SU-DHL-6 (cell line): ENCODE measurements around the gene ITPA.
A peak's percentile ranks its signal among the peaks of the same experiment; 100 is the strongest.

Source experiments
- H2AFZ ChIP-seq: fragments of 200-600 bp; sonication (generic); 2 replicates; pipeline ENCODE4 v1.6.1; 2014; ENCODE audit warnings: low read depth, mild to moderate bottlenecking, moderate library complexity, mixed read lengths, antibody characterized with exemption, low read length; ENCODE audit not compliant: severe bottlenecking
- H3F3A ChIP-seq: fragments of 200-600 bp; shearing (Covaris generic); 2 replicates; pipeline ENCODE4 v1.6.0; 2016; ENCODE audit warnings: antibody characterized with exemption, mild to moderate bottlenecking; ENCODE audit not compliant: insufficient read depth
- H3K27ac ChIP-seq: fragments of 200-600 bp; sonication (generic); 2 replicates; pipeline ENCODE4 v1.5.1; 2016; ENCODE audit warnings: low read depth, mild to moderate bottlenecking, low read length, moderate library complexity, mixed read lengths
- H3K27me3 ChIP-seq: fragments of 200-600 bp; sonication (generic), shearing (Covaris generic); 2 replicates; pipeline ENCODE4 v1.6.0; 2014; ENCODE audit warnings: mild to moderate bottlenecking, low read length
- H3K36me3 ChIP-seq: fragments of 200-600 bp; sonication (generic); 2 replicates; pipeline ENCODE4 v1.6.1; 2014; ENCODE audit warnings: mild to moderate bottlenecking, low read length, mixed read lengths
- H3K4me2 ChIP-seq: fragments of 300-600, 200-600 bp; shearing (Covaris generic), sonication (generic); 2 replicates; pipeline ENCODE4 v1.6.0; 2014; ENCODE audit warnings: low read length, low read depth, mild to moderate bottlenecking; ENCODE audit not compliant: poor library complexity, severe bottlenecking
- H3K4me3 ChIP-seq: fragments of 200-600 bp; sonication (generic); 2 replicates; pipeline ENCODE4 v1.5.1; 2014; ENCODE audit warnings: antibody characterized with exemption, low read length, mild to moderate bottlenecking, mixed read lengths; ENCODE audit not compliant: insufficient read depth, poor library complexity, severe bottlenecking
- H3K79me2 ChIP-seq: fragments of 200-600 bp; sonication (generic); 2 replicates; pipeline ENCODE4 v1.6.1; 2014; ENCODE audit warnings: mild to moderate bottlenecking, low read length, moderate library complexity; ENCODE audit not compliant: insufficient read depth
- H3K9ac ChIP-seq: fragments of 200-600 bp; sonication (generic); 2 replicates; pipeline ENCODE4 v1.7.0; 2014; ENCODE audit warnings: mild to moderate bottlenecking, low read length
- H3K9me2 ChIP-seq: fragments of 200-600 bp; sonication (generic); replicated peaks from 2 replicates; pipeline ENCODE4 v1.6.1; 2014; ENCODE audit warnings: low read length; ENCODE audit not compliant: insufficient read depth
- H3K9me3 ChIP-seq: fragments of 200-600 bp; sonication (generic); 2 replicates; pipeline ENCODE4 v1.6.1; 2014; ENCODE audit warnings: low read length, mixed read lengths; ENCODE audit not compliant: insufficient read depth
- H4K20me1 ChIP-seq: fragments of 200-600 bp; sonication (generic); 2 replicates; pipeline ENCODE4 v1.6.1; 2014; ENCODE audit warnings: low read depth, mild to moderate bottlenecking, antibody characterized with exemption, low read length, moderate library complexity, mixed read lengths
- EZH2phosphoT487 ChIP-seq: fragments of 200-600 bp; sonication (generic), shearing (Covaris generic); conservative IDR thresholded peaks from 2 replicates; pipeline ENCODE4 v1.6.1; 2018; ENCODE audit warnings: mild to moderate bottlenecking, antibody characterized with exemption, low read length, moderate library complexity, mixed read lengths
- TF ChIP-seq, protein P1 (sequence below): fragments of 200-600 bp; sonication (generic); IDR thresholded peaks from one replicate; pipeline ENCODE4 v1.5.1; 2017; ENCODE audit warnings: antibody characterized with exemption, mild to moderate bottlenecking, low read length, moderate library complexity; ENCODE audit not compliant: insufficient read depth, poor library complexity, severe bottlenecking

The ITPA gene

DNA sequence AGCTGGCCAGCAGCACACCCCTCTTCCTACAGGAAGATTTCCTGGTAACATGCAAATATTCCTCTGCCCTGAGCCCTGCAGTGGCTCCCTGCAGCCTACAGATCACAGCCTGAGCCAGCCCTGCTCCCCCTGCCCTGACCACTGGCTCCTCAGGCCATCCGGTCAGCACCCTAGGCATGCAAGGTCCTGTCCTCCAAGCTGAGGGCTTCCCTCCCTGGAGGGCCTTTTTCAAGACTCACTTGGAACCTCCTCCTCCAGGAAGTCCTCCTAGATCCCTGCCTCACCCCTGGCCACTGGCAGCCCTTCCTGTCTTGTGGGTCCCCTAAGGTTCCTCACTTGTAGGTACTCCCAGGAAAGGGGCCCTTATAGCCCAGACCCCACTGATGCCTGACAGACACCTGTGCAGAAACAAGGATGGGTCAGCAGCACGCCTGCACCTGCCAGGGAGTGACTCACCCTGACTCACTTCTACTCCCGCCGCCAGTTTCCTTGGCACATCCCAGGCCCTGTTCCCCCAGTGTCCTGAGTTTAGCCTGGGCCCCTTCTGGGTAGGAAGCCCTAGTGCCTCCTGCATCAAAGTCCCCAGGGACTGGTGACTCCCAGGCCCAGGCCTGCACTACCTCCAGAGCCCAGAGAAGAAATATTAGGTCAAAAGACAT lies 26.5 kb downstream of the ITPA start:
- Histone ChIP-seq H2AFZ (no peak overlapping the region), H3K27me3 (no peaks in the 10 kb centered on the region), H3K9ac (no peak overlapping the region), H4K20me1 (no peaks in the 10 kb centered on the region), H3K4me3 (no peak overlapping the region), H3K27ac (no peak overlapping the region), H3K9me3 (no peaks in the 10 kb centered on the region), H3K36me3 (no peaks in the 10 kb centered on the region), H3K79me2 (no peaks in the 10 kb centered on the region), H3F3A (no peaks in the 10 kb centered on the region), H3K4me2 (no peak overlapping the region), H3K9me2 (no peaks in the 10 kb centered on the region)
- TF ChIP-seq EZH2phosphoT487 = no peak
- TF ChIP-seq, protein P1, sequence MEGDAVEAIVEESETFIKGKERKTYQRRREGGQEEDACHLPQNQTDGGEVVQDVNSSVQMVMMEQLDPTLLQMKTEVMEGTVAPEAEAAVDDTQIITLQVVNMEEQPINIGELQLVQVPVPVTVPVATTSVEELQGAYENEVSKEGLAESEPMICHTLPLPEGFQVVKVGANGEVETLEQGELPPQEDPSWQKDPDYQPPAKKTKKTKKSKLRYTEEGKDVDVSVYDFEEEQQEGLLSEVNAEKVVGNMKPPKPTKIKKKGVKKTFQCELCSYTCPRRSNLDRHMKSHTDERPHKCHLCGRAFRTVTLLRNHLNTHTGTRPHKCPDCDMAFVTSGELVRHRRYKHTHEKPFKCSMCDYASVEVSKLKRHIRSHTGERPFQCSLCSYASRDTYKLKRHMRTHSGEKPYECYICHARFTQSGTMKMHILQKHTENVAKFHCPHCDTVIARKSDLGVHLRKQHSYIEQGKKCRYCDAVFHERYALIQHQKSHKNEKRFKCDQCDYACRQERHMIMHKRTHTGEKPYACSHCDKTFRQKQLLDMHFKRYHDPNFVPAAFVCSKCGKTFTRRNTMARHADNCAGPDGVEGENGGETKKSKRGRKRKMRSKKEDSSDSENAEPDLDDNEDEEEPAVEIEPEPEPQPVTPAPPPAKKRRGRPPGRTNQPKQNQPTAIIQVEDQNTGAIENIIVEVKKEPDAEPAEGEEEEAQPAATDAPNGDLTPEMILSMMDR = no peak

DNA sequence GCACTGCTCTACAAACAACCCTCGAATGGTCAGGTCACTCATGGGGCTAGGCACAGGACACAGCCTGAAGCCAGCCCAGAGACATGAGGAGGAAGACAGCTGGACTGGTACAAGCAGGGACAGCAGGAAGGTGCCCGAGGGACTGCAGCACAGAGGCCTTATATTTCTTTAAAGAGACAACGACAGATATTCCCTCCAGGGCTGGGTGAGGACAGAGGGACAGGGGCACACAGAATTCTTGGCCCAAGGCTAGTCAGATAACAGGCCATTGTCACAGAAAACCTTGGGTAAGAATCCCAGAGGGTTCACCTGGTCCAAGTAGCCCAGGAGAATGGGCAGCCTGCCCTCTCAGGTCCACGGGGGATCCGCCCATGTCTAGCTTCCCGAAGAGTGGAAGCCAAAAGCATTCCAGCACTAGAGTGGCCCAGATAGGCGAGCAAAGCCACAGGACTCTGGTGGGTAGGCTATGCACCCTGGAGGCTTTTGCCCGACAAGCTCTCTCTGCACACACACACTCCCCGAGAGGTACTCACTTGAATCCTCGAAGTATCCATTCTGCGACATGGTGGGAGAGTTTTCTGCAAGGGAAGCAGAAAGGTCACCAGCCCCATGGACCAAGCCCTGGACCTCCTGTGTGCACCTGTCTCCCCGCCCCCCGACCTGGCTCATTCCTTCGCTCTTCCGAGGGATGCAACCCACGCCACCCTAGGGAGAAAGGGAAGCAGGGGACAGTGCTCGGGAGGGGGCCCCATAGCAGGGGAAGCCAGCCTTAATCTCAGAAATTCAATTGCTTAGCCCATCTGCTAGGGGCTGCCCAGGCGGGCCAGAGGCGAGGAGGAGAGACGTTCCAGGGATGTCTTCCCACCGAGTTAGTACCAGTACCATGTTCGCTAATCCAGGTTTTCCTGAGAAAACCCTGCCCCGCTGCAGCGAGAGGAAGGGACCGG lies 28.0 kb downstream of the ITPA start:
- H3K9ac ChIP-seq = peak overlapping the region; percentile 53; the same call in 1 of the 2 replicates
- H3K27ac ChIP-seq = no peak overlapping the region
- no peaks in the 10 kb centered on the region for H4K20me1 ChIP-seq
- no peaks in the 10 kb centered on the region for H3K9me2 ChIP-seq
- H3K36me3 ChIP-seq = no peaks in the 10 kb centered on the region
- no peaks in the 10 kb centered on the region for H3K9me3 ChIP-seq
- no peak for TF ChIP-seq EZH2phosphoT487
- TF ChIP-seq, protein P1 = no peak
- no peaks in the 10 kb centered on the region for H3K27me3 ChIP-seq
- no peaks in the 10 kb centered on the region for H3K79me2 ChIP-seq
- no peak overlapping the region for H3K4me3 ChIP-seq
- H2AFZ ChIP-seq = no peak overlapping the region
- H3K4me2 ChIP-seq = peak overlapping the region; percentile 63
- H3F3A ChIP-seq = no peaks in the 10 kb centered on the region

DNA sequence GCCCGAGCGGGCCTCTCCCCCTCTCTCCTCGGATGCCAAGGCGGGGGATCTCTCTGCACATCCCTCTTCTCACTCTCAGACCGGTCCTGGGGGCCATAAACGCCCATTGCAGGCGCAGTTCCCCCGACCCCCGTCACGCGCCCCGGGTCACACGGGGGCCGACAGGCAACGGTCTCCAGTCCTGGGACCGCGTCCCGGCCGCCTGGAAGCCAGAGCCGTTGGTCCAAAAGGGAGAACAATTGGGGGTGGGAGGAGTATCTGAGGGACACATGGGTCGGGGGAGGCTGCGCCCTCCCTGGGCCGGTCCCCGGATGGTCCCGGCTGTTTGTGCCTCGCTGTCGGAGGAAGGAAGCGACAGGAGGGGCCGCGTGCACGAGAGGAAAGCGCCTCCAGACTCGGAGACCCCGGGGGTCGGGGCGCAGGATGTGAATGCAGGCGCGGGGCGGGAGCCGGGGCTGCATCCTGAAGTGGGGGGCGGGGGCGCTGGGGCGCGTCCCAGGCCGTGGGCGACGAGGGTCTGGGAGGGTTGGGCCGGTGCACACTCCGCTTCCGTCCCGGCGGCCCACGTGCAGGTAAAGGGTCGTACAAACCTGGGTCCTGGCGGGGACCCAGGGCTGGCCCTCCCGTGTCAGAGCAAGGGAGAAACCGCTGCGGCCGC lies 28.8 kb downstream of the ITPA start:
- H3K79me2 ChIP-seq = no peaks in the 10 kb centered on the region
- H3F3A ChIP-seq = no peaks in the 10 kb centered on the region
- H3K9ac ChIP-seq = peak overlapping the region; percentile 53
- H3K36me3 ChIP-seq = no peaks in the 10 kb centered on the region
- H3K9me2 ChIP-seq = no peaks in the 10 kb centered on the region
- no peaks in the 10 kb centered on the region for H4K20me1 ChIP-seq
- no peak overlapping the region for H3K27ac ChIP-seq
- H3K4me3 ChIP-seq = peak overlapping the region; percentile 68
- TF ChIP-seq, protein P1 = no peak
- TF ChIP-seq EZH2phosphoT487 = no peak
- peak overlapping the region; percentile 63 for H3K4me2 ChIP-seq
- no peaks in the 10 kb centered on the region for H3K9me3 ChIP-seq
- no peaks in the 10 kb centered on the region for H3K27me3 ChIP-seq
- H2AFZ ChIP-seq = peak overlapping the region; percentile 83
